ENCODE measurements around the gene MELK.

- TF ChIP-seq CTCF (IDR thresholded peaks at IDR 0.05; ENCODE audit: low read depth, low read length): no peak
- TF ChIP-seq EZH2phosphoT487 (IDR thresholded peaks at IDR 0.05; ENCODE audit: low read depth): no peak
These were observed 149.3 kb downstream of the MELK start for GRCh38 chr9:36721846-36722588.
